Measurements from ENCODE around the gene FAM9B. TPM values are rescaled to one million over a fixed set of nuclear protein-coding genes. Genes with fewer than 3 reads are reported as not detected.

FAM9B gene
- total RNA-seq, 1 experiment from 2014 or later, result 0.19 TPM

- ChIA-PET CTCF (no interaction called here), POLR2A (ENCODE audit: low non-redundant PET) (no interaction called here)
- Histone ChIP-seq H3K36me3 (ENCODE audit: insufficient read depth, low read length, poor library complexity, severe bottlenecking) (no peaks in the 10 kb centered on the region), H3K4me1 (ENCODE audit: insufficient read depth, low read length, poor library complexity, severe bottlenecking) (no peaks in the 10 kb centered on the region), H3K4me3 (ENCODE audit: low read depth, low read length, poor library complexity, severe bottlenecking) (no peak overlapping the region), H3K9me3 (ENCODE audit: low read depth, low read length, poor library complexity, severe bottlenecking) (no peaks in the 10 kb centered on the region), H3K27ac (ENCODE audit: low read depth, low read length, poor library complexity, severe bottlenecking) (no peak overlapping the region), H3K27me3 (replicated peaks; ENCODE audit: insufficient read depth, low read depth, low read length, poor library complexity) (no peaks in the 10 kb centered on the region)
- no peak for TF ChIP-seq EZH2 (IDR thresholded peaks at IDR 0.05; ENCODE audit: borderline replicate concordance, low read depth, low read length, poor library complexity, severe bottlenecking)
- TF ChIP-seq CTCF (conservative IDR thresholded peaks at IDR 0.05; ENCODE audit: low read depth, low read length), result no peak
- intact Hi-C loops (cut with micrococcal nuclease; ENCODE audit: unreplicated experiment), result no loop called here
- DNase-seq (ENCODE audit: low spot score), result no peak
- BruUV-seq (replicated peaks), result no TSS peak
Observed at GRCh38 chrX:9064694-9065093, 30.8 kb upstream of the FAM9B start.

- Histone ChIP-seq H3K4me1 (ENCODE audit: insufficient read depth, low read length, poor library complexity, severe bottlenecking) (no peaks in the 10 kb centered on the region), H3K9me3 (ENCODE audit: low read depth, low read length, poor library complexity, severe bottlenecking) (no peaks in the 10 kb centered on the region), H3K27me3 (replicated peaks; ENCODE audit: insufficient read depth, low read depth, low read length, poor library complexity) (no peaks in the 10 kb centered on the region), H3K36me3 (ENCODE audit: insufficient read depth, low read length, poor library complexity, severe bottlenecking) (no peaks in the 10 kb centered on the region), H3K4me3 (ENCODE audit: low read depth, low read length, poor library complexity, severe bottlenecking) (no peak overlapping the region), H3K27ac (ENCODE audit: low read depth, low read length, poor library complexity, severe bottlenecking) (no peak overlapping the region)
- intact Hi-C loops (cut with micrococcal nuclease; ENCODE audit: unreplicated experiment), result no loop called here
- POLR2A ChIA-PET (ENCODE audit: low non-redundant PET), result no interaction called here
- no TSS peak for BruUV-seq (replicated peaks)
- TF ChIP-seq CTCF (conservative IDR thresholded peaks at IDR 0.05; ENCODE audit: low read depth, low read length), result no peak
- no peak for TF ChIP-seq EZH2 (IDR thresholded peaks at IDR 0.05; ENCODE audit: borderline replicate concordance, low read depth, low read length, poor library complexity, severe bottlenecking)
- CTCF ChIA-PET, result no interaction called here
- DNase-seq (ENCODE audit: low spot score), result no peak
Observed at GRCh38 chrX:9062641-9063040, 28.7 kb upstream of the FAM9B start.

GRCh38 chrX:9055354-9055753 lies 21.4 kb upstream of the FAM9B start:
- no peaks in the 10 kb centered on the region for H3K9me3 ChIP-seq (ENCODE audit: low read depth, low read length, poor library complexity, severe bottlenecking)
- H3K4me1 ChIP-seq (ENCODE audit: insufficient read depth, low read length, poor library complexity, severe bottlenecking), result no peaks in the 10 kb centered on the region
- H3K27me3 ChIP-seq (replicated peaks; ENCODE audit: insufficient read depth, low read depth, low read length, poor library complexity), result no peaks in the 10 kb centered on the region
- no peaks in the 10 kb centered on the region for H3K36me3 ChIP-seq (ENCODE audit: insufficient read depth, low read length, poor library complexity, severe bottlenecking)
- intact Hi-C loops (cut with micrococcal nuclease; ENCODE audit: unreplicated experiment), result no loop called here
- H3K4me3 ChIP-seq (ENCODE audit: low read depth, low read length, poor library complexity, severe bottlenecking), result no peak overlapping the region
- TF ChIP-seq EZH2 (IDR thresholded peaks at IDR 0.05; ENCODE audit: borderline replicate concordance, low read depth, low read length, poor library complexity, severe bottlenecking), result no peak
- POLR2A ChIA-PET (ENCODE audit: low non-redundant PET), result no interaction called here
- no TSS peak for BruUV-seq (replicated peaks)
- CTCF ChIA-PET, result no interaction called here
- DNase-seq (ENCODE audit: low spot score), result no peak
- H3K27ac ChIP-seq (ENCODE audit: low read depth, low read length, poor library complexity, severe bottlenecking), result no peak overlapping the region

GRCh38 chrX:9052081-9052480 lies 18.2 kb upstream of the FAM9B start:
- H3K27me3 ChIP-seq (replicated peaks; ENCODE audit: insufficient read depth, low read depth, low read length, poor library complexity), result no peaks in the 10 kb centered on the region
- TF ChIP-seq CTCF (conservative IDR thresholded peaks at IDR 0.05; ENCODE audit: low read depth, low read length) (no peak), EZH2 (IDR thresholded peaks at IDR 0.05; ENCODE audit: borderline replicate concordance, low read depth, low read length, poor library complexity, severe bottlenecking) (no peak)
- H3K4me3 ChIP-seq (ENCODE audit: low read depth, low read length, poor library complexity, severe bottlenecking), result no peak overlapping the region
- intact Hi-C loops (cut with micrococcal nuclease; ENCODE audit: unreplicated experiment), result no loop called here
- ChIA-PET POLR2A (ENCODE audit: low non-redundant PET) (no interaction called here), CTCF (no interaction called here)
- no peaks in the 10 kb centered on the region for H3K9me3 ChIP-seq (ENCODE audit: low read depth, low read length, poor library complexity, severe bottlenecking)
- BruUV-seq (replicated peaks), result no TSS peak
- no peak overlapping the region for H3K27ac ChIP-seq (ENCODE audit: low read depth, low read length, poor library complexity, severe bottlenecking)
- DNase-seq (ENCODE audit: low spot score), result no peak
- H3K36me3 ChIP-seq (ENCODE audit: insufficient read depth, low read length, poor library complexity, severe bottlenecking), result no peaks in the 10 kb centered on the region
- H3K4me1 ChIP-seq (ENCODE audit: insufficient read depth, low read length, poor library complexity, severe bottlenecking), result no peaks in the 10 kb centered on the region

All from A673 (cell line).